ENCODE measurements around the gene SLFNL1.

- TF ChIP-seq POLR2A (IDR thresholded peaks at IDR 0.05) (no peak), CTCF (IDR thresholded peaks at IDR 0.05) (peak in 1 of 3 donors; percentile 20), EP300 (IDR thresholded peaks at IDR 0.05) (no peak)
Measured at GRCh38 chr1:41023279-41023990, 1.9 kb upstream of the SLFNL1 start.
